Measurements from ENCODE around the gene GPS1.

GPS1 gene

DNA sequence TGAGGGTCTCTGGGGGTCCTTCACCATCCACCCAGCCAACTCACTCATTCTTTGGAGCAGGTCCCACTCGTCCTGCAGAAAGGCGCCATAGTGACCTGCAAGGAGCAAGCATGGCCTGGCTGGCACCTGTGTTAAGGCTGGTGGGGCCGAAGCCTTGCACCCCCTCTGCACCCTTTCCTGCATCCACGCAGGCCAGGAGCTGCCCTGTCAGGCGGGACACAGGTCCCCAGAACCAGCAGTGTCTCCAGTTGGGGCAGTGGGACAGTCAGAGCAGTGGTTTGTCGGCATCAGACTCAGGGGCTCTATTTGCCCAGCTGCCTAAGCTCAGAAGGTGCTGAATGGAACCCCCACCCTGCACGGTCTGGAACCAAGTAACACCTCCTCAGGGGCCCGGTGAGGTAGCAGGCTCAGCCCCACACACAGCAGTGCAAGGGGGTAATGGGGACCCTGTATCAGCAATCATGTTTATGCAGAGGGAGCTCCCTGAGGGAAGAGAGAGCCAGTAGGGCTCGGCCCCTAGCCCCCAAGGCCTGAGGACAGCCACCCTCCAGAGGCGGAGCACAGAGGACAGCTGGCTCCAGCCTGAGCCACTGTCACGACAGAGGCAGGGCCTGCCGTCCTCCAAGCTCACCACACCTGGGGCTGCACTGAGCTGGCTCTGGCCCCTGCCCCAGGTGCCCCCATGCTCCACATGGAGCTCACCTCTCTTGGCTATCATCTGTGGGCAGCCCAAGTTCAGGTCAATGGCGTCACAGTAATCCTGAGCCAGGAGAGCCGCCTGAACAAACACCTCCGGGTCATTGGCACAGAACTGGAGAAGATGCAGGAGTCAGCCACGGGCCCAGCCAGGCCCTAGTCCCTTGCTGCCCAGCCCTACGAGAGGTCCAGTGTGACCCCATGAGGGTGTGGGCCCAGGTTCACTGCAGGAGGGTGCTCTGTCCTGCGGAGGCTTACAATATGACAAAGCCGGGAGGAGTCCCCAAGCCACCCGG is 12.0 kb downstream of the GPS1 start:
- no peak for DNase-seq
- in situ Hi-C loops (cut with HindIII; ENCODE audit: low pct_ligation_motif_present, low pct_unique_long_range_greater_than_20kb, low sequenced_read_pairs) = no loop called here

DNA sequence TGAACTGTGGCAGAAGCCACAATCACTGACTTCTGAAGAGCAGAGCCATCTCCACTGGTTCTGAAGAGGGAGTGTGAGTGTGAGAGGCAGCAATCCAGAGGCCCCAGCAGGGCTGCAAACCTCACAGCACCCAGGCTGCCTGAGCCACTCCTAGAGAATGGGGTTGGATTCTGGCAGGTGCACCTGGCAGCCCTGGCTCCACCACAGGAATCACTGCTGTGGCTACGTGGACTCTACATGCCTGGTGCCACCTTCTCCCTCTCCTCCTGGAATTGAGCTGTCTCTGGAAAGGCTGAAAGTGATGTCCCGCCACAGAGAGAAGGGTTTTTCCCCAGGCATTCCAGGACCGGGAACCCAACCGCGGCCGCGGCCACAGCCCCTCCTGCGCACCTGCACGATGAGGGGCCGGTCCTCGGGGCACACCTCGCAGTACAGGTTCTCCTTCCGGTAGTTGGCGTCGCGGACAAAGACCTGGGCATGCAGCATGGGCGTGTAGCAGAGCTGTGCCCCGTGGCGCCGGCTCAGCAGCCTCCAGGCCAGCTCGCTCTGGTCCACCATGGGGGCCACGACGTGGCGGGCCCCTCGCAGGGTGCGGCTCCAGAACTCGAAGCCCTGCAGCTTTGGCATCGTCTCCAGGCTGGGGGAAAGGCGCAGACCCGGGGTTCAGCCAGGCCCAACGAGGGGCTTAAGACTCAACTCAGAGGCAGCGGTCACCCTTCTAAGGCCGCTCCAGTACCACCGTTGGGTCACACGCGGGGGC is 12.9 kb downstream of the GPS1 start:
- DNase-seq = no peak
- in situ Hi-C loops (cut with HindIII; ENCODE audit: low pct_ligation_motif_present, low pct_unique_long_range_greater_than_20kb, low sequenced_read_pairs) = no loop called here

DNA sequence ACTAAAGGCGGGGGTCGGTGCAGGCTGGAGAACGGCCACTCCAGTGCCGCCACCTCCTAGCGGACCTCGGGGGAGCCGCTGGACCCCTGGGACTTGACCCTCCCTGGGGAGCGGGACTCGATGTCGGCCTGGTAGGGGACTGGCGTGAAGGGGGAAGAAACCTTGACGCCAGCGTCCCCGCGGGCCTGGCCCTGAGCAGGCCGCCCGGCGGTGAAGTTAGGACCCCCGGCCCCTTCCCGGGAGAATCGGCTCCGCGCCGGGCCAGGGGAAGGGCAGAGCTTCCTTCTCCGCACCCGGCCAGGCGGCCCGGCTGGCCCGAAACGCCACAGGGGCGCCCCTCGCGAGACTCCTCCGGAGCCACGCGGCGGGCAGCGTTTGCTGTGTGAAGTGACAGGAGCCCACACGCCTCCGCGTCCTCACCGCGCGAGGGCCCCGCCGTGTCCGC is 13.5 kb downstream of the GPS1 start:
- in situ Hi-C loops (cut with HindIII; ENCODE audit: low pct_ligation_motif_present, low pct_unique_long_range_greater_than_20kb, low sequenced_read_pairs) = no loop called here
- DNase-seq = peak; percentile 44

DNA sequence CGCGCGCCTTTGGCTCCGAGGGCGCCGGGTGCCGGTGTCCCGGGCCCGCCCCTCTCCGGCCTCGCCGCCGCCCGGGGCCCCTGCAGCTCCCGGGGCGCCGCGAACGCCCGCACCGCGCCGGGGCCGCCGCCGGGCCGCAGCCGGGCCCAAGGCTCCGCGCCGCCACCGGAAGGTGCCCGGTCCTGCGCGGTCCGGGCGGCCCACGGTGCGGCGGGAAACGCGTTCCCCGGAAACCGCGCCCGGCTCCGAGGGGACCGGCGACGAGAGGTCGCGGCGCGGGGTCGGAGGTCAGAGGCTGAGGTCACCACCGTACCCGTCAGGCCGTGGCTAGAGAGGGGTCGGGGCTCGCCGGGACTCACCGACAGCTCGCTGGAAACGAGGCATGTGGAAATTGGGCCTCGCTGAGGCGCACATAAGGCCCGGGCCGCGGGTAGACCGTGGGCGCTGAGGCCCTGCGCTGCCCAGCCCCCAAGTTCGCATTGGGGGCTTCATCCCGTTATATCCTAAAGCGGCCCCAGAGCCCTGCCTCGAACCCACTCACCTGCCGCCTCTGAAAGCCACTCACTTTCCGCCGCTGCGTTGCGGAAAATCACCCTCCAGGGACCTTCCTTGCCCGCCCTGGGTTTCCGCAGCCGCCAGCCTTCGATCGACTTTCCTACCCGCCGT is 14.1 kb downstream of the GPS1 start, which contains the start of gene DUS1L:
TSS of gene DUS1L (minus strand) at position 167 of the 666 bp plus-strand sequence. CDS start 745 bp downstream, outside the sequence.
- DNase-seq = peak; percentile 61
- in situ Hi-C loops (cut with HindIII; ENCODE audit: low pct_ligation_motif_present, low pct_unique_long_range_greater_than_20kb, low sequenced_read_pairs) = no loop called here

DNA sequence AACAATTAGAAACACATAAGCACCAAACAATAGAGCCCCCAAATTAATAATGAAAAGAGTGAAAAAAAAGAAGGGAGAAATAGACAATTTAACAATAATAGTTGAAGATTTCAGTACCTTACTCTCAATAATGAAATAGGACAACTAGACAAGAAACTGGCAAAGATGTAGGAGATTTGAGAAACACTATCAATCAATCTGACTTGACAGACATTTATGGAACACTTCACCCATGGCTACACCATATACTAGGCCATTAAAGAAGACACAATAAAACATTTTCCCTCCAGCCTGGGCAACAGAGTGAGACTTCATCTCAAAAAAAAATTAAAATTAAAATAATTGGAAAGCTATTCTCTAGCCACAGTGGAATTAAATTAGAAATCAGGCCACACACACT is 18.9 kb downstream of the GPS1 start:
- DNase-seq = no peak
- in situ Hi-C loops (cut with HindIII; ENCODE audit: low pct_ligation_motif_present, low pct_unique_long_range_greater_than_20kb, low sequenced_read_pairs) = no loop called here

DNA sequence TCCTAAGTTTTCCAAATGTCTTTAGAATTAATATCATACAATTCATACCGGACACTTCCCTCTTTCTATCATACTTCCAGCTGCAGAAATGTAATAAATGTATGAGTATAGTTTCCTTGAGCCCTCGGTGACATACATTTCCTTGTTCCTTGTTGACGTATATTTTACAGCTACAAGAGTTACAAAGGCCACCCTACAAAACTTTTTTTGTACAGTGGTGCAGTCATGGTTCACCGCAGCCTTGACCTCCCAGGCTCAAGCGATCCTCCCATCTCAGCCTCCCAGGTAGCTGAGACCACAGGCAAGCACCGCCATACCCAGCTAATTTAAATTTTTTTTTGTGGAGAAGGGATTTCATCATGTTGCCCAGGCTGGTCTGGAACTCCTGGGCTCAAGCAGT is 21.1 kb downstream of the GPS1 start:
- no peak for DNase-seq
- in situ Hi-C loops (cut with HindIII; ENCODE audit: low pct_ligation_motif_present, low pct_unique_long_range_greater_than_20kb, low sequenced_read_pairs) = no loop called here

DNA sequence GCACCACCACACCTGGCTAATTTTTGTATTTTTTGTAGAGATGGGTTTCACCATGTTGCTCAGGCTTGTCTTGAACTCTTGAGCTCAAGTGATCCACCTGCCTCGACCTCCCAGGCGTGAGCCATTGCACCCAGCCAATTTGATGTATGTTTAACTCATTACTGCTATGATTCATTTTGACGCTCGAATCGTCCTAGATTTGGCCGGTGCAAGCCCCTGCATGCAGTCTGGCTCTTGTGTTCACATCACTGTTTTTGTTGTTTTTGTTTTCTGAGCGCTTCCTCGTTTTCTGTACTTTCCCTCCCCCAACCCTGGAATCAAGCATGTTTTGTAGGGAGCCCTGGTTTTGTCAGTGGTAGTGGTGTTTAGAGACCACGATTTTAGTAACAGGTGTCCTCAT is 21.7 kb downstream of the GPS1 start:
- in situ Hi-C loops (cut with HindIII; ENCODE audit: low pct_ligation_motif_present, low pct_unique_long_range_greater_than_20kb, low sequenced_read_pairs) = no loop called here
- no peak for DNase-seq

DNA sequence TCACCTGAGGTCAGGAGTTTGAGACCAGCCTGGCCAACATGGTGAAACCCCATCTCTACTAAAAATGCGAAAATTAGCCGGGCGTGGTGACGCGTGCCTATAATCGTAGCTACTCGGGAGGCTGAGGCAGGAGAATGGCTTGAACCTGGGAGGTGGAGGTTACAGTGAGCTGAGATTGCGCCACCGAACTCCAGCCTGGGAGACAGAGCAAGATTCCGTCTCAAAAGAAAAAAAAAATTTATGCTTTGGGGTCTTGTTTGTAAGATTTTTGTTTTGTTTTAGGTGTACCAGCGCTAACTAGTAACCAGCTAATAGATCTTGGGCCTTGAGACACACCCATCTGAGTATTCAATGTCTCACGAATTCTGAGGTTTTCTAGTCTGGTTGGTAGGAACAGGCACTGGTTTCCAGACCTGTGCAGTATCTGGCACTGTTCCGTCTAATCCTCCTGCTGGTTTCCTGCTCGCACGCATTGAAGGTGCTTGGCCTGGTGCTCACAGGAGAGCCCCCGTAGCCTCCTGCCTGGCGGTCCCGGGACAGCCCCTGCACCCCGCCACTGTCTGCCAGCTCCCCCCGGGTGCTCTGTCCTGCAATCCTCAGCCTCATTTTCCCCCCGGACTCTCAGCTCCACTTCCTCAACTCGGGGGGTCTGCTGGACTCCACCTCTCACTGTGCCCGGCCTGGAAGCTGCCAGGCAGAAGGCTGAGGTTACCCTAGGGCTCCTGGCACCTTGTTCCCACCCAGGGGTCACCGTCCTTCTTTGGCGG is 24.5 kb downstream of the GPS1 start:
- in situ Hi-C loops (cut with HindIII; ENCODE audit: low pct_ligation_motif_present, low pct_unique_long_range_greater_than_20kb, low sequenced_read_pairs) = no loop called here
- no peak for DNase-seq

DNA sequence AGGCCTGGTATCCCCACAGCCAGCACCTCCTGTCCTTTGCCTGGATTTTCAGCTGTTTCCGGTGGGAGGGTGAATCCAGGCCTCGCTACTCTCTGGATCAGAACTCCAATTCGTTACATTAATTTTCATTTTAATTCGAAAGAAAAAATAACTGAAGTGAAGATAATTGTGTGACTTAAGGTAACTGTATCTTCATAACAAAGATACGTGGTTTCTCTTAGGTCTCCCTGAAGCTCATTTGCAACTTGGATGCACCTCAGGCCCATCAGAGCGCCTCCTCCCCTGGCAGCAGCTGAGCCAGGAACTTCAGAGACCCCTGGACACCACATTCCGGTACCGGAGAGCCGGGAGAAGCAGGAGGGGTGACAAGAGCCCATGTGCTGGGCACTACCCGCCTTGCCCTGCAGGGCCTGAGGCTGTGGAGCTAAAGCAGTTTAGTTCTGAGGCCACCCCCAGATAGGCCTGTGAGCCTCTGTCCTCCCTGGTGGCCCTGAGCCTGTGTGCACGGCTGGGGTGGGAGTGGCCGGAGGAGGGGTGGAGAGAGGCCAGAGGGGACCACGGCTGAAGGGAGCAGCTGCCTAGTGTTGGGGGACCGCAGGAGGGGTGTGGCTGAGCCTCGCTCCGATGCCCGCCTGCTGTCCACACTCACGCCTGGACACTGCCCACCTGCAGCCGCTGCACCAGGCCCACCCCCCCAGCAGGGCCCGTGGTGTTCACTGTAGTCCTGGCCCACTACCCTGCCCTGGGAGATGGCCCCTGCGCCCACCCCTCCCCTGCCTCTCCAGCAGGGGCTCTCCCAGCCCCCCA is 25.3 kb downstream of the GPS1 start:
- in situ Hi-C loops (cut with HindIII; ENCODE audit: low pct_ligation_motif_present, low pct_unique_long_range_greater_than_20kb, low sequenced_read_pairs) = no loop called here

DNA sequence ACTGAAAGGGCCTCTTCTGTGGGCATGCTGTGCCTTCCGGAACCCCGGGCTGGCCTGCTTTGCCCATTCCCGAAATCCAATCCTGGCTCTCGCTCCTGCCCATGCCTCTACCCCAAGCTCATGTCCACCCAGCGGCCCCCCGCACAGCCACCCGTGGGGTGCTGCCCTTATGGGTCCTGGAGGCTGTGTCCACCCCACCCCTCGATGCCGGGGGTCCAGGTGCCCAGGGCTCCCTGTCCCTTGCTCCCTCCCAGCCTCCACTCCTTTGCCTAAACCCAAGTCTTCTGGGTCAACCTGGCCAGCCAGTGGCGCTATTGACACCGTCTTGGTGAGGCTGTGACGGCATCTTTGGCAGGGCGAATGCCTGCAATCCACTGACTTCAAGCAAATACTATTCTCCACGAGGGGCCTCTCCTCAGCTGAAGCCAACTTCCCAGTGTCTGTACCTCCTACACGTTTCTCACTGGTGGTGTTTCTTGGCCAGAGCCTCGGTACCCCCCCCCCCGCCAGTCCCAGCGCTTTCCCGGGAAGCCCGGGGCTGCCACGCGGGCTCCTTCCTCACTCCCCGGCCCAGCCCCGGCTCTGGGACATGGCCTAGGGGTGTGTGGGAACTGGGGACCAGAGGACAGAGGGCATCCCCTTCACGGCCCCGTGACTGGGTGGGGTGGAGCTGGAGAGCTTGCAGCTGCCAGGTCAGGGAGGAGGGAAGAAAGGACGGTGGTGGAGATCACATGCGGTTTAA is 26.1 kb downstream of the GPS1 start:
- in situ Hi-C loops (cut with HindIII; ENCODE audit: low pct_ligation_motif_present, low pct_unique_long_range_greater_than_20kb, low sequenced_read_pairs) = no loop called here
- DNase-seq = no peak

More for the DNA sequence above, 25.3 kb downstream of the GPS1 start:
- no peak for DNase-seq

DNA sequence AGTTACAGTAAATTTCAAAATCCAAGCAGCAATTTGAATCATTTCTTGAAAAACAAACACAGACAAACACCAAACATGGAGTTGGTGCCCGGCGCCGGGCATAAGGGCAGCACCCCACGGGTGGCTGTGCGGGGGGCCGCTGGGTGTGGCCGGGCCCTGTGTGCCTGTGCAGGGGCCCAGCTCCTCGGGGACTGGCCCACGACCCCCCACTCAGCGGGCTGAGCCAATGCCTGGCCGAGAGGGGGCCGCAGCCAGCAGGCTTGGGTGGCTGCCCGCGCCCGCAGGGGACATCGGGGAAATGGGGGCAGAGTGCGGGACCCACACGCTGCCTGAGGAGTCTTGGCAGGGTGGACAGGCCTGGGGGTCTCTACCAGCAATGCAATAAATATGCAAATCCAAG is 26.7 kb downstream of the GPS1 start:
- in situ Hi-C loops (cut with HindIII; ENCODE audit: low pct_ligation_motif_present, low pct_unique_long_range_greater_than_20kb, low sequenced_read_pairs) = no loop called here
- no peak for DNase-seq

DNA sequence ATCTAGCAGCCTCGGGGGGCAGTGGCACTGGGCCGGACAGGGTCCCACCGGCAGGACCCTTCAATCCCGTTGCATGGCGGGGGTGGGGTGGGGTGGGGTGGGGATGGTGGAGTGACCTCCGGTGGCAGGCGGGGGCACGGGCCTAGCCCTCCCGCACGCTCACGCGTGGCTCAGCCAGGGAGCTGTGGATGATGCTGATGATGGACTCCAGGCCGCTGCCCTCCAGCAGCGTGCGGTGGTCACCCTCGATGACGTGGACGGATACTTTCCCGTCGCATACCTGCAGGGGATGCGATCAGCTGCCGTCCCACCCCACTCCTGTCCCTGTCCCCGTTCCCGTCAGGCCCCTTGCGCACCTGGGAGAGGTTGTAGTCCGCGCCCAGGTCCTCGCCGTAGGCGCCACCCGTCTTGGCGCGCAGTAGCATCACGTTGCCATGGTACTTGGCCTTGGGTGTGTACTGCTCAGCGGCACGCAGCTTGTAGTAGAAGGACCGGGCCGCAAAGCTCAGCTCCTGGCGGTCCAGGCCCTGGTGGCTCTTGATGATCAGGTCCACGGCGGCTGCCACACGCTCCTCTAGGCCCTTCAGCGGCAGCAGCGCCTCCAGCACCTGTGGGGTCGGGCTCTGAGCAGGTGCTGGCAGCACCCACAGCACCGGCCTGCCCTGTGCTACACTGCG is 27.4 kb downstream of the GPS1 start:
- no peak for DNase-seq
- in situ Hi-C loops (cut with HindIII; ENCODE audit: low pct_ligation_motif_present, low pct_unique_long_range_greater_than_20kb, low sequenced_read_pairs) = no loop called here

DNA sequence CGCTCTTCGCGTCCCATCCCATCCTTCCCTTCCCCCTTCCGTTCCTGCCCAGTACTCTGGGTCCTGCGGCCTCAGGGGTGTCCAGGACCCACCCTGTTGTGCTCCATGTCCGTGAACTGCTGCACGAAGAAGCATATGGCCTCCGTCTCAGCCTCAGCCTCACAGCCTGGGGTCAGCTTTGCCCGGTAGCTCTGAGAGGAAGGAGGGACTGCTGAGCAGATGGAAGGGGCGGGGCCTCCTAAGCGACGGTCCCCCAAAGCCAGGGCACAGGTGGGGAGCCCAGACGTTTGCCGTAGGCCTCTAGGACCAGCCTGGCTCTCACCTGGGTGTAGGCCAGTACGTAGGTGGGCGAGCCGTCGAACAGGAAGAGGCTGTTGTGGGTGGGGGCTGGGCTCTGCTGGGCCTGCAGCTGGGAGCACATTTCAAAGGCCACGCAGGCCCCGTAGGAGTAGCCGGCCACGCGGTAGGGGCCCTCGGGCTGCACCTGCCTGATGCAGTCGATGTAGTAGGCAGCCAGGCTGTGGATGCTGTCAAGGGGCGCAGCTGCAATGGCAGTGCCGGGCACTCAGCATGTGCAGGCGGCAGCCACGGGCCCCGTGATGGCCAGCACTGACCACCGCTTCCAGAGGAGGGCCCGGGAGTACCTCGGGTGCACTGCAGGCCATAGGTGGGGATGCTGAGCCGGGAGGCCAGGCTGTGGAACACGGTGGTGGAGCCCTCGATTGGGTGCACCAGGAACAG is 28.5 kb downstream of the GPS1 start:
- DNase-seq = no peak
- in situ Hi-C loops (cut with HindIII; ENCODE audit: low pct_ligation_motif_present, low pct_unique_long_range_greater_than_20kb, low sequenced_read_pairs) = no loop called here

DNA sequence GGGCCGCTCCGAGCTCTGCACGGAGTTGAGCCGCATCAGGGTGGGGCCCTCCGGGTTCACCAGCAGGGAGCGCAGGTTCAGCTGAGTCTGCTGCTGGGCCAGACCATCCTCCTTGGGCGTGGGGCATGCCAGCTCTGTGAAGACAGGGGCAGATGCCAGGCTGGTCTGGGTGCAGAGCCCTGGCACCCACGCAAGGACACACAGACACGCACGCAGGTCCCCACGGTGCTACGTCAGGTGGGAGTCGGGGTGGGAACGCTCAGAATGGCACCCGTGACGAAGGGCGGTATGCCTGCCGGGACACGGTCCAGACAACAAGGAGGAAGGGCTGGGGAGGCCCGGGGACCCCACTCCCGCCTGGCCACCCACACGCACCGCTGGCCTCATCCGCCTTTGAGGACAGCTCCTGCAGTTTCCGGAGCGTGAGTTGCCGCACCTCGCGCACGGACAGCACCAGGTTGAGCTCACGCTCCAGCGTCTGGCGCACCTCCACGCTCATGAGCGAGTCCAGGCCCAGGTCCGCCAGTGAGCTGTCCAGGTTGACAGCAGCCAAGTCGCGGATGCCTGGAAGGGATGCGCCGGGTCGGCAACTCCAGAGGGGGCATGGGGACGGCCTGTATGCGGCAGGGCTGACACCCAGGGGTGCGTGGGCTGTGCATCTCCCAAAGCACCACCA is 29.2 kb downstream of the GPS1 start:
- no peak for DNase-seq
- in situ Hi-C loops (cut with HindIII; ENCODE audit: low pct_ligation_motif_present, low pct_unique_long_range_greater_than_20kb, low sequenced_read_pairs) = no loop called here

DNA sequence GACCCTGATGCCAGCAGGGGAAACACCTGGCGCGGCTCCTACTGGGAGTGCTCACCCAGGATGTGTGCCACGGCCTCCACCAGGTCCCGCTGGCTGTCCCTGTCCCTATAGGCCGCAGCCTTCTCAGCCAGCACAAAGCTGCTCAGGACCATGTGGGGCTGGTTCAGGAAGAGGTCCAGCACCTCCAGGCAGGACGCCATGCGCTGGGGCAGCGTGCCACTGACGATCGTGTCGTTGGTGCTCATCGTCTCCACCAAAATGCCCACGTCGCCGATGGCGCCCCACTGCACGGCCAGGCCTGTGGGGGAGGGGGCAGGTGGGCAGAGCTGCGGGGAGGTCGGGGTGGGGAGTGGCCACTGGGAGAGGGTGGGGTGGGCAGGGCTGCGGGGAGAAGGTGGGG is 29.8 kb downstream of the GPS1 start:
- no peak for DNase-seq
- in situ Hi-C loops (cut with HindIII; ENCODE audit: low pct_ligation_motif_present, low pct_unique_long_range_greater_than_20kb, low sequenced_read_pairs) = no loop called here
